ENCODE data around the gene SCUBE3.

DNA sequence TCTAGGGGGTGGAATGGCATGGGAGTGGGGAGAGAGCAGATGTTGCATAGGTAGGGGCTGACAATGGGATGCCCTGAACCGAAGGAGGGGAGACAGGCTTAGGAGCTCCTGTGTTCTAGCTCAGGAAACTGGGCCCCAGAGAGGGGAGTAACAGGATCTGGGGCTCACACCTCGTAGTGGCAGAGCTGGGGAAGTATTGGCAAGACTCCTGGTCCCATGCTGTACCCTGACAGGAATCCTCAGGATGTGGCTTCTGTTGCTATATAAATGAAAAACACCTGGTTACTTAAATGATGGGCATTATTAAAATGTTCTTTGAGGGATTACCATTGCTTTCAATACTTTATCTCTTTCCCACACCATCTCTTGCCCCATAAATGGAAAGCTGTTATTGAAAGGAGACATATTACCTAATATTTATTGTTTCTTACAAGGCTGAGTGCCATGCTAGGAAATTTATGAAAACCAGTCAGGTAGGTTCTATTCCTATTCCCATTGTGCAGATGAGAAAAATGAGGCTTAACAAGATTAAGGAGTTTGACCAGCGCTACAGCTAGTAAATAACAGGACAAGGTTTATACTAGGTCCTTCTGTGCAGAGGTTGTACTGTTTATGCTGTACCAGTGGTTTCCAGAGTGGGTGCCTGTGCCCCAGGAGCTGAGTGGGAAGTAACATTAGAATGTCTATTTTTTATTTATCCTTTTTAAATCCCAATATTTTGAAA is 37.3 kb upstream of the SCUBE3 start:
- TF ChIP-seq, protein P1, sequence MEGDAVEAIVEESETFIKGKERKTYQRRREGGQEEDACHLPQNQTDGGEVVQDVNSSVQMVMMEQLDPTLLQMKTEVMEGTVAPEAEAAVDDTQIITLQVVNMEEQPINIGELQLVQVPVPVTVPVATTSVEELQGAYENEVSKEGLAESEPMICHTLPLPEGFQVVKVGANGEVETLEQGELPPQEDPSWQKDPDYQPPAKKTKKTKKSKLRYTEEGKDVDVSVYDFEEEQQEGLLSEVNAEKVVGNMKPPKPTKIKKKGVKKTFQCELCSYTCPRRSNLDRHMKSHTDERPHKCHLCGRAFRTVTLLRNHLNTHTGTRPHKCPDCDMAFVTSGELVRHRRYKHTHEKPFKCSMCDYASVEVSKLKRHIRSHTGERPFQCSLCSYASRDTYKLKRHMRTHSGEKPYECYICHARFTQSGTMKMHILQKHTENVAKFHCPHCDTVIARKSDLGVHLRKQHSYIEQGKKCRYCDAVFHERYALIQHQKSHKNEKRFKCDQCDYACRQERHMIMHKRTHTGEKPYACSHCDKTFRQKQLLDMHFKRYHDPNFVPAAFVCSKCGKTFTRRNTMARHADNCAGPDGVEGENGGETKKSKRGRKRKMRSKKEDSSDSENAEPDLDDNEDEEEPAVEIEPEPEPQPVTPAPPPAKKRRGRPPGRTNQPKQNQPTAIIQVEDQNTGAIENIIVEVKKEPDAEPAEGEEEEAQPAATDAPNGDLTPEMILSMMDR (conservative IDR thresholded peaks at IDR 0.05; ENCODE audit: low read length): no peak
- TF ChIP-seq EZH2phosphoT487 (IDR thresholded peaks at IDR 0.05; ENCODE audit: borderline replicate concordance): no peak
